GM19324 (cell line): ENCODE measurements around the gene HSPH1.
A peak's percentile ranks its signal among the peaks of the same experiment; 100 is the strongest.

ENCODE experiments used
- ATAC-seq: cut with Tn5 transposase; IDR thresholded peaks from one replicate; pipeline ENCODE4 v1.9.1; 2021; ENCODE audit warnings: mild to moderate bottlenecking, moderate library complexity; ENCODE audit not compliant: unreplicated experiment, low FRiP score

HSPH1 gene

GRCh38 chr13:31161557-31162150 lies at the start of gene HSPH1:
TSS of gene HSPH1 (minus strand) at chr13:31161904. CDS start at chr13:31161582, 322 bp downstream.
- ATAC-seq = peak; percentile 96

GRCh38 chr13:31209841-31210210 lies 48.1 kb upstream of the HSPH1 start:
- no peak for ATAC-seq

- ATAC-seq = no peak
Measured at GRCh38 chr13:31209172-31209840, 47.6 kb upstream of the HSPH1 start.

- ATAC-seq = no peak
Measured at GRCh38 chr13:31208559-31209122, 46.9 kb upstream of the HSPH1 start.

DNA sequence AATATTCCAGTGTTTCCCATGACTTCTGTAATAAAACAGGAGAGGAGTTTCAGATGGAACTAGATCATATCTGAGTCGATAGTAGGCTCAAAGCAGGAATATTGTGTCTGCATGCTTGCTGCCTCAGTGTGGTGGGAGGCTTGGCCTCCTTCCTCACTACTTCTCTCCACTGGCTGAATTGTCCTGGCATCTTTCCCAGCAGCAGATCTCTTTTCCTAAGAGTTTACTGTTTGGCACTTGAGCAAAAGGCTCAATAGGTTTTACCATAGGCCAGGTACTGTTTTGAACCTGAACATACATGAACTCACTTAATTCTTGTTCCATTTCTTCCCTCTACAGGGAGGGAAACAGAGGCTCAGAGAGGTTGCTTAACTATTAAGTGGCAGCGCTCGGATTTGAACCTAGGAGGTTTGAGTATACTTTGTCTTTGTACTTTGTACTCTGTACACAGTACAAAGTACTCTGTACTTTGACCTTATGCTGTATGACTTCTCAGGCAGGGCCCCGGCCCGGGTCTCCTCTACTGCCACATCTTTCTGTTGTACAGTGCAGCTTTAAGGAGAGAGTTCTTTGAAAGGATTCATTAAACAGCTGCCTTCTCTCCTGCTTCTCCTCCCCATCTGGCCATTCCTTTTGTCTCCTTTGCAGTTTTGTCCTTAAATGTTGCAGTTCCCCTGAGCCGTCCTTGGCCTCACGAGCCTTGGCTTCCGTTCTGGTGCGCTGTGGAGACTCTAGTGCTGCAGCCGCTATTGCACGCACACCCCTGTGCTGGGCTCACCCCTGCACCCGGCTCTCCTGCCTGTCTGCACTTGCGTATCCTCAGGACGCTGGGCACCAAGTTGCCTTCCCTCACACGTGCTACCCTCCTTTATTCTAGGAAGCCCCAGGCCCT lies 46.2 kb upstream of the HSPH1 start:
- ATAC-seq = no peak

GRCh38 chr13:31204592-31204991 lies 42.9 kb upstream of the HSPH1 start:
- no peak for ATAC-seq

- ATAC-seq = no peak
Measured at GRCh38 chr13:31201341-31202031, 39.8 kb upstream of the HSPH1 start.

DNA sequence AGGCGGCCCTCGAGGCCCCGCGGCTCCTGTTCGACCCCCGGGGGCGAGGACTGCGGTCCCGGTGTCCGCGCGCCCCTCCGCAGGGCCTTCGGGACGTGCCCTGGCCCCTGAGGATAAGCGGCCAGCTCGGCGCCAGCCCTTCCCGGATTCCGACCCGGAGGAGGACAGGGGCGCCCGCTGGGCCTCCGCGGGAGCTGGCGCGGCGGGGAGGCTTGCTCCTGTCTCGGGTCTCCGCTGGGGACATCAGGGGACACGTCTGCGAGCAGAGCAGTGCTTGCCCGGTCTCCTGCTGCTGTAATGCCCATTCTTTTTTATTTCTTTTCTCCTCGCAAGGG lies 38.9 kb upstream of the HSPH1 start:
- peak; percentile 27 for ATAC-seq

DNA sequence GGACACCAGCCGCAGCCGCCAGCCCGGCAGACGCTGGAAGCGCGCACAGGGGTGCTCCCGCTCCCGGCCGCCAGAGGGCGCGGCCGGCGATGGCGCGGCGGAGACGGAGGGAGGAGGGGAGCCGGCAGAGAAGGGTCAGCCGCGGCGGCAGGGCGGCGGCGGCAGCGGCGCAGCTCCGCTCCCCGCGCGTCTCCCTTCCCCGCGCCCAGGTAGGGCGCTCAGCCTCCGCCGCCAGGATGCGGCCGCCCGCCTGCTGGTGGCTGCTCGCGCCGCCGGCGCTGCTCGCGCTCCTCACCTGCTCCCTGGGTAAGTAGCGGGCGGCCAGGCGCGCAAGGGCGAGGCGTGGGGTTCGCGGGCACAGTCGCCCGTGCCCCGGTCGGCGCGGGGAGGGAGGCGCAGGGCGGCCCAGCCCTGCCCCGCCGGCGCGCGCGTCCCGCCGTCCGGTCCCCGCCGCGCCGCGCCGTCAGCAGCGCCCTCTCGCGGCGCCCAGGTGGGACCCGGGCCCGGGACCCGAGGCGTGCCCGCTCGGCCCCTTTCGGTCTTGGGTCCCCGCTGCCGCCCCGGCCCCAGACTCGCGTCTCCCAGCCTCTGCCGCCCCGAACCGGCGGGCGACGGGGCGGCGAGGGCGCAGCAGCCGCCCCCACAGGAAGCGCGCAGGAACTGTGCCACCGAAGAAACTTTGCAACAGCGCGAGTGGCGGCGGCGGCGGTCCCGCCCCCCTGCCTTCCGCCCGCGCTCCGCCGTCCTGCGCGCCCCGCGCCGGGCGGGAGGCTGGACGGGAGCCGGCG lies 38.3 kb upstream of the HSPH1 start, which contains the start of gene B3GLCT:
TSS of gene B3GLCT (plus strand) at position 127 of the 788 bp plus-strand sequence. CDS start at position 237, 110 bp downstream.
- ATAC-seq = peak; percentile 89

DNA sequence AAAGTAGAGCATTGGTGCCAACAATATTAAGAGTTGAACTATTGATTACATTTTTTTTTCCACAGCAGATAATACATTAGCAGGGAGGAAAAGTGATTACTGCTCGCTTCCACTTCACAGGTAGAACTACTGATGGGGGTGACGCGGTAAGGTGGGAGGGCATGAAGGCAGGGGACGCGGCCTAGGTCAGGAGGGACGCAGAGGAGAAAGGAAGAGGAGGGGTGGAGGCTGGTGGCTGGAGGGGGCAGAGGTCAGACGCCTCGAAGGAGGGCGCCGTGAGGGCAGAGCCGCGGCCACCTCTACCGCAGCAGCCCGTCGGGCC lies 37.8 kb upstream of the HSPH1 start:
- no peak for ATAC-seq

GRCh38 chr13:31198519-31198918 lies 36.8 kb upstream of the HSPH1 start:
- no peak for ATAC-seq

- no peak for ATAC-seq
Measured at GRCh38 chr13:31196992-31197391, 35.3 kb upstream of the HSPH1 start.

- no peak for ATAC-seq
Measured at GRCh38 chr13:31195616-31196015, 33.9 kb upstream of the HSPH1 start.

DNA sequence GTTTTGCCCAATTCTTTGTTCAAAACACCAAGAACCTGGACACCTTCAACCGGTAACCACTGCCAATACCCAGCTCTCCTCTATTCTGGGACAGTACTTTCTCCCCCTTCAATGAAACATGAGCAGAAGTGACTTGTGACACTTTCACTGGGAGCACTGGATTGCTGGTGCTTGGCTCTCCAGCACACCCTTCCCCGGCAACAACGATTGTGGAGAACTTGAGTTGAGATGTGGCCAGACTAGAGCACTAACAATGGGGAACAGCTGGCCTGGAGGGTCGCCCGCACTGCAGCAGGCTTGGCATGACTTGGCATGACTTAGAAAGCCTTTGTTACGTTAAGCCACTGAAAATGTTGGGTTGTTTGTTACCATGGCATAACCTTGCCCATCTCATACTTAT lies 30.6 kb upstream of the HSPH1 start:
- ATAC-seq = no peak

DNA sequence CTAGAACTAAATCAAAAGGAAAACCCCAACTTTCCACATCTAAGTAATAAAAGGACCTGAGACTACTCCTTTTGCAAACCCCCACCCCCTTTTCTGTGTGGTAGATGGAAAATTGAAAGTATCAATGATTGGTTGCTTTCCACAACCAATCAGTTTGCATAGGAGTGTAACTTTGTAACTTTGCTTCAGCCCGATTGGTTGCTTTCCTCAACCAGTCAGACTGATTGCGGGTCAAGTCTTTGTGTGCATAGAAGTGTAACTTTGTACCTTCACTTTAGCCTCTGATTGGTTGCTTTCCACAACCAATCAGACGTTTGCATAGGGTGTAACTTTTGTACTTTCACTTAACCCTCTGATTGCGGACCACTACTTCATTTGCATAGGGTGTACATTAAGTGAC lies 30.0 kb upstream of the HSPH1 start:
- no peak for ATAC-seq

DNA sequence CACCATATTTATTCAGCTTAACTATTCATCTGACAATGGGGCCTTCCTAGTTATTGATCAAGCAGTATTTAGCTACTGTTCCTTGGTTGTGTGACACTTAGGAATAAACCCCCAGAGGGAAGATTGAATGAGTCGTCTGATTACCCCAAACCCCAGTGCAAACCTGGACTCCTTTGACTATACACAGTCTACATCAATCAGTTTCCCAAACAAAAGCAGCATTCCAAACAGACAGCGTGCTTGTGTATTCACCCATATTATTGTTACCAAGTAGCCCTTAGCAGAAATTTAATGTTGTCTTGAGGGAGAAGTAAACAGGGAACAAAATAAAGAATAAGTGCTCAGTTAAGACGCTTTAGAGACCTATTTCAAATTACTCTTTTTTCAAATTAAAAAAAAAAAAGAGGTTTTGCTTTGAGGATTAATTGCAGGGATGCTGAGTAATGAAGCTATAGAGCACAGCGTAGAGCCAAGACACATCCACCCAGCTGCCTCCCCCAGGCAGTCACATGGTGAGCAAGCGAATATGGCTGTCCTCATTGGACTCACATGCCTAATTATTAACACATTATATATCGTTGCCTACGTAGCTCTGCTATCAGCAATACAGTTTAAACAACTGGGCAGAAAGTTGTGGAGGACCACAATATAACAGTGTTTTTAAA lies 23.4 kb upstream of the HSPH1 start:
- no peak for ATAC-seq

- ATAC-seq = no peak
Measured at GRCh38 chr13:31184451-31184850, 22.7 kb upstream of the HSPH1 start.

DNA sequence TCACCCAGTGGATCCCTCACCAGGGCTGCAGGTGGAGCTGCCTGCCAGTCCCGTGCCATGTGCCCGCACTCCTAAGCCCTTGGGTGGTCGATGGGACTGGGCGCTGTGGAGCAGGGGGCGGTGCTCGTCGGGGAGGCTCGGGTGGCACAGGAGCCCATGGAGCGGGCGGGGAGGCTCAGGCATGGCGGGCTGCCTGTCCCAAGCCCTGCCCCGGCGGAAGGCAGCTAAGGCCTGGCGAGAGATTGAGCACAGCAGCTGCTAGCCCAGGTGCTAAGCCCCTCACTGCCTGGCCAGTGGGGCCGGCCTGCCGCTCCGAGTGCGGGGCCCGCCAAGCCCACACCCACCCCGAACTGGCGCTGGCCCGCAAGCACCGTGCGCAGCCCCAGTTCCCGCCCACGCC lies 21.3 kb upstream of the HSPH1 start:
- no peak for ATAC-seq

DNA sequence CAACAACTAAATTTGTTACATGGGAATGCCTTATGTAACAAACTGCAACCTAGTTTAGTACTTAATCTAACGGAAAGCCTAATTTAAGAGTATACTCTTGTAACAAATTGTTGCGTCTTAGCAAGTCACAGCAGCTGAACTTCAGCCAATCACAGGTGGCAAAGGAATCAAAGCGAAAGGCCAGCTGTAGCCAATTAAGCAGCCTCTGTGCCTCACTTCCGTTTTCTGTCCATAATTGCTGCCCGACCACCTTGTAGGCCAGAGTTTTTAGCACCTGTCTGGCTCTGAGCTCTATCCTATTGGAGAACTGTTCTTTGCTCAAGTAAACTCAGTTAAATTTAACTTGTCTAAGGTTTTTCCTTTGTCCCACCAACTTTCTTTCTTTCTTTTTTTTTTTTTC lies 18.1 kb upstream of the HSPH1 start:
- ATAC-seq = no peak
